Fibroblast of lung (primary cell): ENCODE results near the gene POPDC2.
"Not testable (repeated sequence)": the region's sequence is repeated elsewhere in the genome, so short reads cannot be mapped to it uniquely, and the experiment has no call there.

Experiments used
- EZH2 ChIP-seq: IDR thresholded peaks from 2 replicates; pipeline ENCODE4 v1.5.1; 2012; ENCODE audit warnings: low read length, control low read depth, mild to moderate bottlenecking; ENCODE audit errors: missing control alignments
- TF ChIP-seq, protein P1 (sequence below), 2 donors: IDR thresholded peaks in 1 of 2; conservative IDR thresholded peaks in 1 of 2; 1 replicate in 1 of 2; 2 replicates in 1 of 2; pipeline ENCODE4 v1.5.1; 2011 to 2012; ENCODE audit warnings: low read length in 2 of 2, control low read depth in 1 of 2, inconsistent platforms in 1 of 2, low read depth in 1 of 2, mild to moderate bottlenecking in 1 of 2

DNA sequence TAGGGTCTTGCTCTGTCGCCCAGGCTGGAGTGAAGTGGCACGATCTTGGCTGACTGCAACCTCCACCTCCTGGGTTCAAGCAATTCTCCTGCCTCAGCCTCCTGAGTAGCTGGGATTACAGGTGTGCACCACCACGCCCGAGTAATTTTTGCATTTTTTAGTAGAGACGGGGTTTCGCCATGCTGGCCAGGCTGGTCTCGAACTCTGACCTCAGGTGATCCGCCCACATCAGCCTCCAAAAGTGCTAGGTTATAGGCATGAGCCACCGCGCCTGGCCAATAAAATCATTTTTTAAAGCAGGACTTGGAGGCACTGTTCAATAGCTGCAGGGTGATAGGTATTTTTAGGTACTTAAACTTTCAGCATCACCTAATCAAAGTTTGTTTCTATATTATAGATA lies 17.8 kb upstream of the POPDC2 start:
- TF ChIP-seq, protein P1, sequence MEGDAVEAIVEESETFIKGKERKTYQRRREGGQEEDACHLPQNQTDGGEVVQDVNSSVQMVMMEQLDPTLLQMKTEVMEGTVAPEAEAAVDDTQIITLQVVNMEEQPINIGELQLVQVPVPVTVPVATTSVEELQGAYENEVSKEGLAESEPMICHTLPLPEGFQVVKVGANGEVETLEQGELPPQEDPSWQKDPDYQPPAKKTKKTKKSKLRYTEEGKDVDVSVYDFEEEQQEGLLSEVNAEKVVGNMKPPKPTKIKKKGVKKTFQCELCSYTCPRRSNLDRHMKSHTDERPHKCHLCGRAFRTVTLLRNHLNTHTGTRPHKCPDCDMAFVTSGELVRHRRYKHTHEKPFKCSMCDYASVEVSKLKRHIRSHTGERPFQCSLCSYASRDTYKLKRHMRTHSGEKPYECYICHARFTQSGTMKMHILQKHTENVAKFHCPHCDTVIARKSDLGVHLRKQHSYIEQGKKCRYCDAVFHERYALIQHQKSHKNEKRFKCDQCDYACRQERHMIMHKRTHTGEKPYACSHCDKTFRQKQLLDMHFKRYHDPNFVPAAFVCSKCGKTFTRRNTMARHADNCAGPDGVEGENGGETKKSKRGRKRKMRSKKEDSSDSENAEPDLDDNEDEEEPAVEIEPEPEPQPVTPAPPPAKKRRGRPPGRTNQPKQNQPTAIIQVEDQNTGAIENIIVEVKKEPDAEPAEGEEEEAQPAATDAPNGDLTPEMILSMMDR (conservative IDR thresholded peaks at IDR 0.05 in 1 of 2, IDR thresholded peaks at IDR 0.05 in 1 of 2; ENCODE audit: low read depth in 1 of 2, low read length in 2 of 2) = not testable (repeated sequence)
- TF ChIP-seq EZH2 = not testable (repeated sequence)
